GM18951 (cell line): Measurements from ENCODE around the gene HS3ST2.
"Not testable (repeated sequence)": the region's sequence is repeated elsewhere in the genome, so short reads cannot be mapped to it uniquely, and the experiment has no call there.

Experiments
- POLR2A ChIP-seq: IDR thresholded peaks from 4 replicates; pipeline ENCODE4 v1.6.1; 2011; ENCODE audit warnings: mild to moderate bottlenecking; ENCODE audit not compliant: insufficient read length, insufficient read depth; ENCODE audit errors: extremely low read depth
- in situ Hi-C: fragments of 300-500 bp; cut with MboI; formaldehyde crosslinking; loops from one replicate; pipeline ENCODE4 v1.12.0; 2022; ENCODE audit warnings: low sequenced_read_pairs, mixed read lengths, inconsistent platforms; ENCODE audit not compliant: unreplicated experiment

HS3ST2 gene

GRCh38 chr16:22788193-22788530, 25.8 kb upstream of the HS3ST2 start:
- TF ChIP-seq POLR2A, result no peak
- in situ Hi-C loops, result no loop called here

GRCh38 chr16:22789281-22789945, 24.5 kb upstream of the HS3ST2 start:
- no peak for TF ChIP-seq POLR2A
- in situ Hi-C loops, result no loop called here

- no peak for TF ChIP-seq POLR2A
- in situ Hi-C loops, result no loop called here
Measured at GRCh38 chr16:22797551-22797950, 16.4 kb upstream of the HS3ST2 start.

- in situ Hi-C loops, result no loop called here
- no peak for TF ChIP-seq POLR2A
Measured at GRCh38 chr16:22799113-22799512, 14.8 kb upstream of the HS3ST2 start.

- in situ Hi-C loops, result no loop called here
- TF ChIP-seq POLR2A, result no peak
Measured at GRCh38 chr16:22804893-22805292, 9.1 kb upstream of the HS3ST2 start.

GRCh38 chr16:22805326-22805725, 8.6 kb upstream of the HS3ST2 start:
- no peak for TF ChIP-seq POLR2A
- in situ Hi-C loops, result no loop called here

- in situ Hi-C loops, result no loop called here
- no peak for TF ChIP-seq POLR2A
Measured at GRCh38 chr16:22806811-22807210, 7.2 kb upstream of the HS3ST2 start.

- in situ Hi-C loops, result no loop called here
- no peak for TF ChIP-seq POLR2A
Measured at GRCh38 chr16:22810226-22810625, 3.7 kb upstream of the HS3ST2 start.

GRCh38 chr16:22813223-22813947, 577 bp upstream of the HS3ST2 start:
- in situ Hi-C loops, result no loop called here
- no peak for TF ChIP-seq POLR2A

- no peak for TF ChIP-seq POLR2A
- in situ Hi-C loops, result no loop called here
Measured at GRCh38 chr16:22814711-22815105, 746 bp downstream of the HS3ST2 start.

- in situ Hi-C loops, result no loop called here
Measured at GRCh38 chr16:22815863-22816262, 1.9 kb downstream of the HS3ST2 start.

GRCh38 chr16:22816475-22816874, 2.5 kb downstream of the HS3ST2 start:
- no peak for TF ChIP-seq POLR2A
- in situ Hi-C loops, result no loop called here

More at GRCh38 chr16:22815863-22816262, 1.9 kb downstream of the HS3ST2 start:
- no peak for TF ChIP-seq POLR2A

GRCh38 chr16:22818736-22819135, 4.8 kb downstream of the HS3ST2 start:
- in situ Hi-C loops, result not testable (repeated sequence)

- in situ Hi-C loops, result no loop called here
- TF ChIP-seq POLR2A, result no peak
Measured at GRCh38 chr16:22838681-22839080, 24.7 kb downstream of the HS3ST2 start.

GRCh38 chr16:22842031-22842430, 28.1 kb downstream of the HS3ST2 start:
- in situ Hi-C loops, result not testable (repeated sequence)
